ENCODE measurements around the gene CYB5B.
"Not testable (repeated sequence)": the region's sequence is repeated elsewhere in the genome, so short reads cannot be mapped to it uniquely, and the experiment has no call there.

The CYB5B gene

DNA sequence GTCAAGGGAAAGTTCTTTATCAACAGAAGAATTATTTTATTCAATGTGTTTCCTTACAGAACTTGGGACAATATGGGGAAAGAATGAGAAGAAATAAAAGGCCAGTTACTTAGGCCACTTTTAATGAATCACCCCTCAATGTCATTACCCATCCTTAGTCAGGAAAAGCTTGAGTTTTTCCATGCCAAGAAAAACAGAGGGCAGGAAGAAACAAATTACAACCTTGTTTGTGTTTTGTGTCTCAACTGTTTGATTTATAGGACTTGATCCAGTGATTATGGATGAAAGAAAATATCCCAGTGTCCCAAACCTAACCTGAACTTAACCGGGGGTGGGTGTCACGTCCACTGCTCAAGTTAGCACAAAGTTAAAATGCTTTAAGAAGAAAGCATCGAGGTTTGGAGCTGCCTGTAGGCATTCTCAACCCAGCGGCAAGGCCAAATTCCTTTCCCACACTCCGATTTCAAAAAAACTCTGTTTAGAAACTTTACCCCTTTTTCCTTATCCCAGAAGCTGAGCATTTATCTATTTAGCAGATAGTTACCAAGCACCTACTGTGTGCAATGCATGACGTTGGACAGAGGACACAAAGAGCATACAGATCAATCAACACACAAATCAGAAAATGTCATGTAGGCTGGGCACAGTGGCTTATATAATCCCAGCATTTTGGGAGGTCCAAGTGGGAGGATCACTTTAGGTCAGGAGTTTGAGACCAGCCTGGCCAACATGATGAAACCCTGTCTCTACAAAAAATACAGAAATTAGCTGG lies 14.0 kb upstream of the CYB5B start:
- no peak for DNase-seq

- DNase-seq: no peak
Observed at GRCh38 chr16:69411064-69411985, 13.1 kb upstream of the CYB5B start.

DNA sequence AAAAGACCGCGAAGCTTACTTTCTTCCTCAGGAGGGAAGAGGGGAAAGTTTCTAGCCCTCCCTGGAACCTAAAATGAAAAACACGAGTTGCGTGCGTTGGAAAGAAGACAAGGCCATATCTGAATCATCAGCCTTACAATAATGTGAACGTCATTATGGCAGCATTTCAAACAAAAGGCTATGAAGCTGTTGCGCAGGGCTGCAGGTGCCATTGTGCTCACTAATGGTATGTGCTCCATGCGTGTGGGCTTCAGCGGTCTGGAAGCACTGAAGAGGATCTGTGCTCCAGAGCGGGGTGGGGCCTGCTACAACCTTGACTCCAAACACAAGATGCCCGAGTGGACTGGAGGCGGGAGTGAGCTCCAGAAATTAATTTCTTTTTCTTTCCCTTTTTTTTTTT lies 12.1 kb upstream of the CYB5B start:
- no peak for DNase-seq

DNA sequence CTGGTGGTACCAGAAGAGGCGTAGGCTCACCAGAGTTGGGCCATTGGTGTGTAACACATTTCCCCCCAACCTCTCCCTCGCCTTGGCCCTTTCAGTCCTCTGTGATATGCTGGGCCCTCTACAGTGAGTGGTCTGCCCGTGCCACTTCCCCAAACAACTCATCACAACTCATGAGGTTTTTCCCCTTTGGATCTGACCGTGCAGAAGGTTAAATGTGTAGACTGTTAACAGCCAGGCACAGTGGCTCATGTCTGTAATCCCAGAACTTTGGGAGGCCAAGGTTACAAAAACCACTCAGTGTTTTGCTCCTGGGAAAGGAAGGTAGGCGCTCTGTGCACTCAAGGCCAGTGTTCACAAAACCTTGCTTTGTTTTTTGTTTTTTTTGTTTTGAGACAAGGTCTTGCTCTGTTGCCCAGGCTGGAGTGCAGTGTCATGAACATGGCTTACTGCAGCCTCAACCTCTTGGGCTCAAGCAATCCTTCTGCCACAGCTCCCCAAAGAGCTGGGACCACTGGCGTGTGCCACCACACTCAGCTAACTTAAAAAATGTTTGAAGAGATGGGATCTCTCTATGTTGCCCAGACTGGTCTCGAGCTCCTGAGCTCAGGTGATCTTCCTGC lies 11.3 kb upstream of the CYB5B start:
- DNase-seq: no peak

DNA sequence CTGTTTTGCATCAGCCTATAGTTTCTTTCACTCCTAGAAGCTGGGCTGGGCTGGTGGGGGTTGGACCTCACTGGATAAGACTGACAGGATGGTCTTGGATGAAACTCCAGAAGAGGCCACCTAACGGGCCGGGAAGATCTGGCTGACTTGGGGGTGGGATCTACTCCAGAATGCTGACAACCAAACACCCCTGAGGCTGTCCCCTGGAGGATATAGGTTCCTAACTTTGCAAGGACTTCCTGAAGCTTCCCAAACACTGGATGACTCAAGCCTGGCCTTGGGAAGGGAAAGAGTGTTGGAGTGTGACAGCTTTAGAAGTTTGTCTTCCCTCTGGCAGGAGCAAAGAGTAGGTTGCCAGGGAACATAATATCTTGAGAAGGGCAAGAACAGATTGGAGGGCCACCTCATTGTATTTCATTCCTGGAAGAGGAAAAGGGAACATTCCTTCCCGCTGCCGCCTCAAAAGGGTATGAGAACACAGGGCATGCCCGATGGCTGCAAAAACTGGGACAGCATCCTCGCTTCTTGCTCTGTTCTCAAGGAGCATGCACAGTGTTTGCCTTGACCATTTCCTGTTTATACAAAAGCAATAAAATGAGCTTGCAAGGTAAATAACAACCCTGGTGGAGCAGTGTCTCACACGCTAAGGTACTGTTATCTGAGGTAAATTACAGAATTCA lies 6.8 kb upstream of the CYB5B start:
- no peak for DNase-seq

GRCh38 chr16:69419956-69420355 lies 4.5 kb upstream of the CYB5B start:
- no peak for DNase-seq

GRCh38 chr16:69423189-69423588 lies 1.2 kb upstream of the CYB5B start:
- DNase-seq: no peak

GRCh38 chr16:69424935-69425784 lies 741 bp downstream of the CYB5B start:
- DNase-seq: peak; percentile 37

DNA sequence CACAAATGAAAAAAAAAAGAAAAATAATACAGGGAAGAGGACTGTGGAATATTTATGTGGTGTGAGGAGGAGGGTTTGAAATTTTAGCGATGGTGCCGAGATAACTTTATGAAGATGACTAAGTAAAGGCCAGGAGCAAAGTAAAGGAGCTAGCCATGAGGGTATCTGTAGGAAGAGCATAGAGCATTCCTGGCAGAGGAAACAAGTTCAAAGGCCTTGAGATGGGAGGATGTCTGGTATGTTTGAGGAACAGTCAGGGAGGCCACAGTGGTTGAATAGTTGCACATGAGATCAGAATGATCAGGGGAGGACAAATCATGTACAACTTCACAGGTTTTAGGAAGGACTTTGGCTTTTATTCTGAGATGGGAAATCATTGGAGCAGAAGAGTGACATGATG lies 4.2 kb downstream of the CYB5B start:
- no peak for DNase-seq

GRCh38 chr16:69429058-69429640 lies 4.7 kb downstream of the CYB5B start:
- not testable (repeated sequence) for DNase-seq

GRCh38 chr16:69431948-69432468 lies 7.6 kb downstream of the CYB5B start:
- peak; percentile 17 for DNase-seq

DNA sequence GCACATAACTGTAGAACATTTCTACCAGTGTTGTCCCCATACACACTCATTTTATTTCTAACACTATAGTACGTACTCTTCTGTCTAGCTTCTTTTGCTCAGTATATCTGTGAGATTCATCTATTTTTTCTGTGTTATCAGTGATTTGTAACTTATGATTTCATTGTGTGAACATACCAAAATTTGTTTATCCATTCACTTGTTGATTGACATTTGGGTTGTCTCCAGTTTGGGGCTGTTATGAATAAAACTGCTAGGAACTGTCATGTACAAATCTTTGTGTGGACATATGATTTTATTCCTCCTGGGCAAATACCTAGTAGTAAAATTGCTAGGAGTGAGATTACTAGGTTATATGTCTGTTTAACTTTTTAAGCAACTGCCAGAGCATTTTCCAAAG lies 9.6 kb downstream of the CYB5B start:
- no peak for DNase-seq

- no peak for DNase-seq
Observed at GRCh38 chr16:69435977-69436820, 11.8 kb downstream of the CYB5B start.

DNA sequence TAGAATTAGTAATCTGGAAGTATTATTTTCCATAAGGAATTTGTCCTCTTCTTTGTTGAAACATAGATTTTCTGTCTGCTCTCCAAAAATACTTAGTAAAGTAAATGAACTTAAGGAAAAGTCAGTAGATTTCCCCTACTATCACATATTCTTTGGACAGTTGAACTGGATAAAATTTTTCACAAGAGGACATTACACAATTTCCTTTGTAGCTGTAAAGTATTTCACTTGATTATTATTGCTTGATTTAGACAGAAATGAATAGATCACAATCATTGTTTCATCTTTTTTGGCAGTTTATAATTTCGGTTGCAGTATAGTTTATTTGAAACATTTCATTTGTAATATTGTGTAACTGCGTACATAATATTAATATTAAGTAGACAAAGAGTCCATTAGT lies 12.5 kb downstream of the CYB5B start:
- no peak for DNase-seq

DNA sequence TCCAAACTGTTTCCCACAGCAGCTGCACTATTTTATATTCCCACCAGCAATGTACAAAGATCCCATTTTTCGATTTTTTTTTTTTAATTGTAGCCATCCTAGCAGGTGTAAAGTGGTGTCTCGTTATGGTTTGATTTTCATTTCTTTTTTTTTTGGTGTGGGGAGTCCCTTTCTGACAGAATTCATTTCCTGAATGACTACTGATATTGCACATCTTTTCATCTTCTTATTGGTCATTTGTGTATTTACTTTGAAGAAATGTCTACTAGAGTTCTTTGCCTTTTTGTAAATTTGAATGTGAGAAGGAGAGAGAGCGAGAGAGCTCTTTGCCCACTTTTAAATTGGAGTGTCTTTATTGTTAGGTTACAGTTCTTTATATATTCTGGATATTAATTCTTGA lies 14.0 kb downstream of the CYB5B start:
- no peak for DNase-seq

GRCh38 chr16:69440250-69440649 lies 15.8 kb downstream of the CYB5B start:
- DNase-seq: no peak

- DNase-seq: not testable (repeated sequence)
Observed at GRCh38 chr16:69441030-69441429, 16.6 kb downstream of the CYB5B start.

GRCh38 chr16:69443927-69444631 lies 19.7 kb downstream of the CYB5B start:
- DNase-seq: no peak

GRCh38 chr16:69444873-69445517 lies 20.6 kb downstream of the CYB5B start:
- no peak for DNase-seq

All from NCI-H2171 treated with DMSO at 0.1 percent for 48 hours (cell line).